AG09319 (cell line): ENCODE data around the gene AUTS2.

Experiments used
- DNase-seq: peaks from one replicate; pipeline ENCODE4 v3.0.0-alpha.2; 2010; ENCODE audit warnings: low read depth; ENCODE audit errors: extremely low read depth
- TF ChIP-seq, protein P1 (sequence below): IDR thresholded peaks from 2 replicates; pipeline ENCODE4 v1.5.1; 2011; ENCODE audit warnings: low read depth, mild to moderate bottlenecking, inconsistent platforms, low read length, moderate library complexity

AUTS2 gene

DNA sequence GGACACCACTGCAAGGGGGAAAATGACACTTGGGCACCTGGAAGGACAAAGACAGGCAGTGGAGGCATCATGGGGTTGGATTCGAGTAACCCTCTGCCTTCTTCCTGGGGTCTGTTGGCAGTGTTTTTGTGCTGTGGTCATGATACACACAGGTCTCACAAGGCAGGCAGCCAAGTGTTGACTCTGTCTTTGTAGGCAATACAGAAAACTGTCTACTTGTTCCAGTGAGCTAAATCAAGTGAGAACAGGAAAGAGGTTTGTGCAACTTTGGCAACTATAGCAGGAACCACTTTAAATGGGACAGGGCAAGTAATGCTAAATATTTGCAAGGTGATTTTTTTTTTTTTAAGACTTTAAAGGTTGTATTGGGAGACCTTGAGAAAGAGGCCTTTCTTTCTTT lies 955.1 kb downstream of the AUTS2 start:
- no peak for DNase-seq
- TF ChIP-seq, protein P1, sequence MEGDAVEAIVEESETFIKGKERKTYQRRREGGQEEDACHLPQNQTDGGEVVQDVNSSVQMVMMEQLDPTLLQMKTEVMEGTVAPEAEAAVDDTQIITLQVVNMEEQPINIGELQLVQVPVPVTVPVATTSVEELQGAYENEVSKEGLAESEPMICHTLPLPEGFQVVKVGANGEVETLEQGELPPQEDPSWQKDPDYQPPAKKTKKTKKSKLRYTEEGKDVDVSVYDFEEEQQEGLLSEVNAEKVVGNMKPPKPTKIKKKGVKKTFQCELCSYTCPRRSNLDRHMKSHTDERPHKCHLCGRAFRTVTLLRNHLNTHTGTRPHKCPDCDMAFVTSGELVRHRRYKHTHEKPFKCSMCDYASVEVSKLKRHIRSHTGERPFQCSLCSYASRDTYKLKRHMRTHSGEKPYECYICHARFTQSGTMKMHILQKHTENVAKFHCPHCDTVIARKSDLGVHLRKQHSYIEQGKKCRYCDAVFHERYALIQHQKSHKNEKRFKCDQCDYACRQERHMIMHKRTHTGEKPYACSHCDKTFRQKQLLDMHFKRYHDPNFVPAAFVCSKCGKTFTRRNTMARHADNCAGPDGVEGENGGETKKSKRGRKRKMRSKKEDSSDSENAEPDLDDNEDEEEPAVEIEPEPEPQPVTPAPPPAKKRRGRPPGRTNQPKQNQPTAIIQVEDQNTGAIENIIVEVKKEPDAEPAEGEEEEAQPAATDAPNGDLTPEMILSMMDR, result no peak

DNA sequence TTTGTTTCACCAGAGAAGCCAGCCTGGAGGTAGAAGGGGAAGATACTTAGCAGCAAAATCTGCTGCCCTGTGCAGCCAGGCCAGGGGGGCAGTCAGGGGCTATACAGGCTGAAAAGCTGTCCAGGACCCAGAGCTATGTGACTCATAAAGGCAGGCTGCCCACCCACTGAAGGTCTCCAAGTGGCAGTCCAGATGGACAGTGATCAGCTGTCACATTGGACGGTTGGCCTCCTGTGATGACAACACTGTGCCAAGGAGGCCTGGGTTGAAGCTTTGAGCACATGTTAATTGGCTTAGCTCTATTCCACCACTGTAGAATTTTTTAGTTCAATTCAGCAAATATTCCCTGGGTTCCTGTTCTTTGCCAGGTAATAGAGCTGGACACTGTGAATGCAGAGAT lies 956.4 kb downstream of the AUTS2 start:
- no peak for DNase-seq
- TF ChIP-seq, protein P1, result no peak

DNA sequence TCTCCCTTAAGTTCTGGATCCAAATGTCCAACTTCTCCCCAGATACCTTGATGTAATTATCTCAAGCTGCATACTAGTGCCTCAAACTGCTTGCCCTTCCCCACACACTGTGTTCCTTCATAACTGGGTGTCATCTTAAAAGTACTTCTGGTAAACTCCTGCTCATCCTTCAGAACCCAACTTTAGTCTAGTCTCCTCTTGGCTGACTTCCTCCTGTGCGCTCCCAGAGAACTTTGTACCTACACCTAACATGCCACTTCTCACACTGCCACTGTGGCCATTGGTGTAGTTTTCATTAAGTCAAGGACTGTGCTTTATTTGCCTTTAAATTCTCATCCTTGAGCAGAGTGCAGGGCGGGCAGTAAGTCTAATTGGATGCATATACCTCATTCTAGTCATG lies 958.5 kb downstream of the AUTS2 start:
- TF ChIP-seq, protein P1, result no peak
- DNase-seq, result no peak

DNA sequence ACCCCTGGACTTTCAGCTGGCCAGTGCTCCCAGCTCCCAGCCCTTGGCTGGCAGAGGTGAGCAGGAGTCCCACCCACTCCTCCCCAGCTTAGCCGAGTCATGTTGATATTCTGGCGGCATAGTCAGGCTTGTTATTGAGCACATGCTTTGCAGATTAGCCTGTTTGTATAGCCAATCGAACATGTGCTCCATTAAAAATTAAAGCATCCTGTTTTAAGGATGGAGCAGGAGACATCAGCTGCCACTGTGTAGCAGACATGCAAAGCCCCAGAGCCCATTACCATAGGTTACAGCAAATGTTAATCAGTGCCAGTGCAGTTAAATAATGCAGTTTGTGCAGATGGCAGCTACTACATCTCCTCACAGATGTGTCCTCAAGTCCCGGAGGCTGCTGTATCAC lies 959.1 kb downstream of the AUTS2 start:
- TF ChIP-seq, protein P1, result no peak

DNA sequence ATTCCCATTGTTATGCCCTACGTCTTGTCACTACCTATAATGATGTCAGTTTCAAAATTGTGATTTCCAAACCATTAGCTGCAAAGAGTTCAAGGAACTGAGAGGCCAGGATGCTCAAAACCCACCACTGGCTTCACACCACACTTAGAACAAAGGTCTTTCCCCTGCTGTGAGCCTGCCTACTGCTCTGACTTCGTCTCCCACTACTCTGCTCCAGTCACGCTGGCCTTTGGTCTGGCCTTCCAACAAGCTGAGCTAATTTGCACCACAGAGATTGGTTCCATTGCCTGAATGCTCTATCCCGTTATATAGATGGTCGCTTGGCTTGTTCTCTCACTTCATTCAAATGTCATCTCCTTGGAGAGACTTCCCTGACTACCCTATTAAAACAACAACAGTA lies 961.5 kb downstream of the AUTS2 start:
- DNase-seq, result no peak
- TF ChIP-seq, protein P1, result no peak

More for the DNA sequence above, 959.1 kb downstream of the AUTS2 start:
- DNase-seq, result no peak

DNA sequence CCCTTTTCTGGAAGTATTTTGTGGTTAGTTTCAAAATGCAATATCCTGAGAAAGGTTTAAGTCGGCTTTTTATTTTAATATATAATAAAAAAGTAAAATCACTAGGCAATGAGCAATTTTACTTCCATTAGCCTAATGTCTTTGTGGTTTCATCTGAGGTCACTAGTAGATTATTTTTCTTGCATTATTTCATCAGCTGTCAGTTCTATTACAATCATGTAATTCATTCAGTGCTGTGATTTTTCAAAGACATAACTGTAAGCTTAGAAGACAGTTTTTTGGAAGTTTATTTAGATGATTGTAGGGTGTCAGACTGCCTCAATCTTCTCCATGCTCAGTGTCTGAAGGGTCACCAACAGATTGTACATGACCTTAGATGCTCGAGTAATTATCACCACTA lies 965.7 kb downstream of the AUTS2 start:
- DNase-seq, result no peak
- TF ChIP-seq, protein P1, result no peak

DNA sequence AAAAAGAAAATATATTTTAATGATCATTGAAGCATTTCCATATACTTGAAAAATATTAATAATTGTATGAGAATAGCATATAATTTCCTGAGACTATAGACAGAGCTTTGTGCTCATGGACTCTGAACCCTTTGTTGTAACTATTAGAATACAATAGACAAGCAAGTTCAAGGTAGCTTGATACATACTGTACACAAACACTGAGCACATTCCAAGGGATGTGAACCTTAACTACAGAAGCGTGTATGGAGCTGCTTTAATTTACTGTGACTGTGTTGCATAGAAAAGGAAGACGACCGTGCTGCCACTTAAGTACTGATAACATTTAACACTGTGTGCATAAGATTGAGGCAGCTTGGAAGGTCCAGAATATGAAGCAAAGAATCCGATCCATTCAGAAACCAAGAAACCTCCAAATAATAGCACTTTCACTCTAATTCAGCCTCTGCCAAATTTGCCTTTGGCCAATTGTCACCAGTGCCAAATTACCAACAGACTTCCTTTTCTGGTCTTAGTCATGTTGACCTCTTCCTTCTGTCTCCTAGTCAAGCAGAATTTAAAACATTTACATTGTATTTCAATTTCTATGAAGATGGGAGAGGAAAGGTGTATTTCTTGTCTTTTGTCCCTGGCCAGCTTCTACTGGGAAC lies 967.6 kb downstream of the AUTS2 start:
- TF ChIP-seq, protein P1, result no peak
- DNase-seq, result no peak
